Hematopoietic multipotent progenitor cell treated with erythropoietin and hydrocortisone succinate and interleukin-3 and kit ligand, for 15 days (in vitro differentiated cells): ENCODE results near the gene INPP5J.
"Not testable (repeated sequence)": the region's sequence is repeated elsewhere in the genome, so short reads cannot be mapped to it uniquely, and the experiment has no call there.

ENCODE experiments used
- DNase-seq: peaks from one replicate; pipeline ENCODE4 v3.0.0-alpha.2; 2015; ENCODE audit warnings: low spot score

Gene INPP5J

GRCh38 chr22:31088233-31088986 is 34.4 kb upstream of the INPP5J start:
- no peak for DNase-seq

DNA sequence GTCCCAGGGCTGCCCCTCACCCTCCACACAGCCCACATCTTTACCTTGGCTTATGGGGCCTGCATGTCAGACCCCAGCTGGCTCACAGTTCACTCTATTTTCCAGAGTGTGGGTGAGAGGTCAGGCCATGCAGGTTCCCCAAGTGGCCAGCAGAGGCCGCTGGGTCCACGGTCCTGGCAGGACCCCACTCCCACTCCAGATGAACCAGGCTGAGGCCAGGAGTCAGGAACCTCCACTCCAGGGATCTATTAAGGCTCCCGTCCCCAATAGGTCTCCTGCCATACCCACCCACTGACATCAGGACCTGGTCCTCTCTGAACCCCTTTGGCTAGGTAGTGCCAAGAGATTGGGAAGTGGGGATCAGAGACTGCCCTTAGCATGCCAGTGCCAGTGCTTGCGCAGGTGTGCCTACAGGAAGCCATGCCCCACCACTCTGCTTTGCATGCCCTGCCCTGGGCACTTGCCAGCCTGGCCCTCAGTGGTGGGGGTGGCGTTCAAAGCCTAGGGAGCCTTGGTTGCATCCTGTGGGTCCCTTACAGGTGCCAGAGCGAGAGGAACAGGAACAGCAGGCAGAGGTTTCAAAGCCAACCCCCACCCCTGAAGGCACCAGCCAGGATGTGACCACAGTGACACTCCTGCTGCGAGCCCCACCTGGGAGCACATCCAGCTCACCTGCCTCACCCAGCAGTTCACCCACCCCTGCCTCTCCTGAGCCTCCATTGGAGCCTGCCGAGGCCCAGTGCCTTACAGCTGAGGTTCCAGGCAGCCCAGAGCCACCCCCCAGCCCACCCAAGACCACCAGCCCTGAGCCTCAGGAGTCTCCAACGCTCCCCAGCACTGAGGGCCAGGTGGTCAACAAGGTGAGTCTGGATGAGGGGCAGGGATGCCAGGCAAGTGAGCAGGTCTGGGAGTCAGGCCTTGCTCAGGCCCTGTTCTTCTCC is 33.3 kb upstream of the INPP5J start:
- DNase-seq, result peak; percentile 41

- no peak for DNase-seq
These were observed 32.3 kb upstream of the INPP5J start for GRCh38 chr22:31090217-31091085.

DNA sequence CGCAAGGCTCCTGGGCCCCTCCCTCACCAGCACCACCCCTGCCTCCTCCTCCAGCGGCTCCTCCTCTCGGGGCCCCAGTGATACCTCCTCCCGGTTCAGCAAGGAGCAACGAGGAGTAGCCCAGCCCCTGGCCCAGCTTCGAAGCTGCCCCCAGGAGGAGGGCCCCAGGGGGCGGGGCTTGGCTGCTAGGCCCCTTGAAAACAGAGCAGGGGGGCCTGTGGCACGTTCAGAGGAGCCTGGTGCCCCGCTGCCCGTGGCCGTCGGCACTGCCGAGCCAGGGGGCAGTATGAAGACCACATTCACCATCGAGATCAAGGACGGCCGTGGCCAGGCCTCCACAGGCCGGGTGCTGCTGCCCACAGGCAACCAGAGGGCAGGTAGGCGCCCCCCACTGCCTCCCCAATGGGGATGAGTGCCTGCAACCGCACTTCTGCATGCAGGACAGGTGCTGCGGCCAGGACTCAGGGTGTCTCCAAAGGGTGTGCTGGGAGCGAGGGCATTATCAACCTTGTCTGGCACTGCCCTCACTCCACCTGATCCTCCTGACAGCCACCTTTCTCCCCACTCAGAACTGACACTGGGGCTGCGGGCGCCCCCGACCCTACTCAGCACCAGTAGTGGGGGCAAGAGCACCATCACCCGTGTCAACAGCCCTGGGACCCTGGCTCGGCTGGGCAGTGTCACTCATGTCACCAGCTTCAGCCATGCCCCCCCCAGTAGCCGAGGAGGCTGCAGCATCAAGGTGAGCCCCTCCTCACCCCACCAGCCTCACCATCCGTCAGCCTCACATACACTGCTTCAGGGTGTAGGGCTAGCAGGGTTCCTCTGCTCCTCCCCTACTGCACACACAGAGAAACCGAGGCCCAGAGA is 31.4 kb upstream of the INPP5J start:
- no peak for DNase-seq

GRCh38 chr22:31092161-31092560 is 30.6 kb upstream of the INPP5J start:
- no peak for DNase-seq

DNA sequence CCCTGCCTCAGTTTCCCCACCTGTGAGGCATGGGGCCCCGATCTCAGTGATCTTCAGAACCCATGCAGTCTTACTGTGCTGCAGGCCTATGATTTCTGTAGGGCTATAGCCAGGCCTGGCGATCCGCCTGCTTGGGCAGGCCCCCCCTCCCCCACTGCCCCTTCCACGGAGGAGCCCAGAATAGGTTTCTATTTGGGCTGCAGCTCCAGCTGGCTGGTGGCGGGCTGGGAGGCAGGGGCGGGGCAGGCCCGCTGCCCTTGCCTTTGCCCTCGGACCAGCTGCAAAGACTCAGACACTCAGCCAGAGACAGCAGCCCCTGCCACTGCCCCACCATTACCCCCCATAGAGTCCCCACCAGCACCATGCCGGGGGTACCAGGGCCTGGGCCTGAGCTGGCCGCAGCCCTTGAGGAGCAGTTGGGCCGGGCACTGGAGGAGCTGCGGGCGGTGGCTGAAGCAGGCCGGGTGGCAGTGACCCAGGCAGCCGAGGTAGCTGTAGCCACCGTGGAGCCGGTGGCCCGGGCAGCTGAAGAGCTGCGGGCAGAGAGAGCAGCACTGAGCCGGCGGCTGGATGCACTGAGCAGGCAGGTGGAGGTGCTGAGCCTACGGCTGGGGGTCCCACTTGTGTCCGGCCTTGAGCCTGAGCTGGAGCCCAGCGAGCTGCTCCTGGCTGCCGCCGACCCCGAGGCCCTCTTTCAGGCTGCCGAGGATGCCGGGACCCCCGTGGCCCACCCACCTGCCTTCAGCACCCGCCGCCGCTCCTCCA is 29.5 kb upstream of the INPP5J start:
- DNase-seq, result no peak

DNA sequence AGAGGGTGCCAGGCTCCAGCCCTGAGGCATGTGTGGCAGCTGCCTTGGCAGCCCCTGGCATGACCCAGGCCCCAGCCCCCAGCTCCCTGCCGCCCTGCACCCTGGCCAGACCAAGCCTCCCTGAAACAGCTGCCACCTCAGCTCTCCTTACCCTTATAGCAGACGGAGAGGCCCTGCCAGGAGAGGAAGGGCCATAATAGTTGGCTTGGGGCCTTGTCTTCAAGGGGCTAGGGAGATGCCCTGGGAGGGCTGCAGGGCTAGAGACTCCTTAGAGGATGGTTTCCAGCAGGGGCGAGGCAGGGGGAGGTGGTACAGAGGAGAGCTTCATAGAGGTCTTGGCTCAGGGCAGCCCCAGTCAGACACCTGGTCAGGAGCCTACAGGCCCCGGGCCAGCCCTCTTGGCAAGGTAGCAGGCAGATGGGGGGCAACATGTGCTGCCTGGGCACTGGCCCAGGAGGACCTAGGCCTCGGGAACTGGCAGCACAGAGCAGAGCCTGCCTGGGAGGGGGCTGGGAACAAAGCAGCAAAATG is 28.7 kb upstream of the INPP5J start:
- DNase-seq, result no peak

DNA sequence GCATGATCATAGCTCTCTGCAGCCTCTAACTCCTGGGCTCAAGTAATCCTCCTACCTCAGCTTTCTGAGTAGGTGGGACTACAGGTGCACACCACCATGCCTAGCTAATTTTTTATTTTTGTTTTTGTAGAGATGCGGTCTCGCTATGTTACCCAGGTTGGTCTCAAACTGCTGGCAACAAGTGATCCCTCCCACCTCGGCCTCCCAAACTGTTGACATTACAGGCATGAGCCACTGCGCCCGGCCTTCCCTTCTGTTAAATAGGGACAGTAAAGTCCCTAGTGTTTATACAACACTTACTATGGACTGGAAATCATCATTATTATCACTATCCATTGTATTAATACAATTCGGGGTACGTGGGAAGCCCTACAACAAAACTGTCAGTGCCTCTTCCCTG is 28.0 kb upstream of the INPP5J start:
- no peak for DNase-seq

DNA sequence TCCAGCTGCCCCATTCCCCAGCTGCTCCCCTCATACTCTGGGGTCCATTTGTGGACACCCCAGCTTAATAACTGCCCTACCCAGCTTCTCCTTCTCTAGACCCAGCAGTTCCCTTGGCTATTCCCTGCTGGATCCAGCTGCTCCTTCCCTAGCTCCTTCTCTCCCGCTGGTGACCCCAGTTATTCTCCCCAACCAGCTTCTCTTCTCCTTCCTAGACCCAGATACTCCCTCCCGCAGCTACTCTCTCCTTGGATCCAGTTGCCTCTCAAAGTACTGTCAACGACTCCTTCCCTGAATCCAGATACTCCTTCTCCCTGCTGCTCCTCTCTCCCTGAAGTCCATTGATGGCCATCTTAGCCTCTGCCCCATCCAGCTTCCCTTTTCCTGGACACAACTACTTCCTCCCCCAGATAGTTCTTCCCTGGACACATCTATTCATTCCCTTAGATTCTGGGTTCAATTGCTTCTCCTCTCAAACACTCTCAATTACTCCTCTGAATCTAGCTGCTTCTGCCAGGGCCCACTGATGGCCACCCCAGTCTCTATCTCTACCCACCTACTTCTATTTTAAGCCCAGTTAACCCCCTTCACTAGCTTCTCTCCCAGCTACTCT is 27.0 kb upstream of the INPP5J start:
- DNase-seq, result no peak

DNA sequence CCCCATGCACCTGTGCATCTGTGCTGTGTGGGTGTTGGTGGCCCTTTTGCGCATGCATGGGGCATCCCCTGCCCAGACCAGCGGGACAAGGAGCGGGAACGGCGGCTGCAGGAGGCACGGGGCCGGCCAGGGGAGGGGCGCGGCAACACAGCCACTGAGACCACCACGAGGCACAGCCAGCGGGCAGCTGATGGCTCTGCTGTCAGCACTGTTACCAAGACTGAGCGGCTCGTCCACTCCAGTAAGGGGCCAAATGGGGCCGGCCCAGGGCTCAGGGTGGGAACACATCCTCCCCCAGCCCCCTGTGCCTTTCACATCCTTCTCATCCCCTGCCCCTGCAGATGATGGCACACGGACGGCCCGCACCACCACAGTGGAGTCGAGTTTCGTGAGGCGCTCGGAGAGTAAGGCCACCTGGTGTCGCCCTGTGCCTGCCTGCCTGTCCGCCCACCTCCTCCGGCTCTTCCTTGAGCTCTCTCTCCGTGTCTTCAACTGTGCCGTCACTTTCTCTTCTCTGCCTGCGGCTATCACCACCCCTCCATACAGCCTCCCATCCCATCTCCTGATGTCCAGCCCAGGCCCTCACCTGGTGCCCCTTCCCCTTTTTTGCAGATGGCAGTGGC is 26.0 kb upstream of the INPP5J start:
- DNase-seq, result no peak

DNA sequence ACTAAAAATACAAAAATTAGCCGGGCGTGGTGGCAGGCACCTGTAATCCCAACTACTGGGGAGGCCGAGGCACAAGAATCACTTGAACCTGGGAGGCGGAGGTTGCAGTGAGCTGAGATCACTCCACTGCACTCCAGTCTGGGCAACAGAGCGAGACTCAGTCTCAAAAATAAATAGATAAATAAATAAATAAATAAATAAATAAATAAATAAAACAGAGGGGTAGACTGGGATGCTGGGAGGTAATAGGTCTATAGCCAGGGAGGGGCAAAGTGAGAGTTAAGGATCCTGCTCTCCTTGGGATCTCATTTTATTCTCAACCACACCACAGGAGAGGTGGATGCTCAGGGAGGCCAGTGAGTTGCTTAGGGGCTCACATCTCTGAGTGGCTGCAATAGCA is 25.2 kb upstream of the INPP5J start:
- DNase-seq, result not testable (repeated sequence)

GRCh38 chr22:31097941-31098631 is 24.7 kb upstream of the INPP5J start:
- DNase-seq, result no peak

DNA sequence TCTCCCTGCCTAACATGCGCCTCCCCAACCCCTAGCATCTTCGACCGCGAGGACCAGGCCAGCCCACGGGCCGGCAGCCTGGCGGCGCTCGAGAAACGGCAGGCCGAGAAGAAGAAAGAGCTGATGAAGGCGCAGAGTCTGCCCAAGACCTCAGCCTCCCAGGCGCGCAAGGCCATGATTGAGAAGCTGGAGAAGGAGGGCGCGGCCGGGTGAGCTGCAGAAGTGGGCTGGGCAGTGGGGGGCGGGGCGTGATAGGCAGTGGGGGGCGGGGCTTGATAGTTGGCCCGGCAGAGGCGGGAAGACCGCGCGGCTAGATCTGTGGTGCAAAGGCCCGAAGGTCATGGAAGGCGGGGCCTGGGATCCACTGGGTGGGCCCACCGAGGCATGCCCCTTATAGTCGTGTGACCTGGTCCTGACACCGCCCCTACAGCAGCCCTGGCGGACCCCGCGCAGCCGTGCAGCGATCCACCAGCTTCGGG is 24.1 kb upstream of the INPP5J start:
- DNase-seq, result no peak

DNA sequence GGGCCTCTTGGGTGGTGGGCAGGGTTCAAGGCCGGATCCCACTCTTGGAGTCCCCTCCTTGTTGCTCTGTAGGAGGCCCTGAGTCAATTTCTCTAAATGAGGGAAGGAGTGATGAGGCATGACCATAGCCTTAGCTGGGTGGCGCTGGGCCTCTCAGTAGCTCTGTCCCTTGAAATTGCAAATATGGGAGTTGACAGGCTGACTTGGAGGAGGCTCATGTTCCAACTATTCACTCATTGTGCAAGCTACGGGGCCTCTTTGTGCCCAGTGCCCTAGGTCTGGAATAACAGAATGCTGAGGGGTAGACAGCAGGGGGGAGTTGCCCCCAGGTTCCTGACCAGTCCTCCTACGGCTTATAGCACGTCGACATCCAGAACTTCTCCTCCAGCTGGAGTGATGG is 23.4 kb upstream of the INPP5J start:
- DNase-seq, result no peak

DNA sequence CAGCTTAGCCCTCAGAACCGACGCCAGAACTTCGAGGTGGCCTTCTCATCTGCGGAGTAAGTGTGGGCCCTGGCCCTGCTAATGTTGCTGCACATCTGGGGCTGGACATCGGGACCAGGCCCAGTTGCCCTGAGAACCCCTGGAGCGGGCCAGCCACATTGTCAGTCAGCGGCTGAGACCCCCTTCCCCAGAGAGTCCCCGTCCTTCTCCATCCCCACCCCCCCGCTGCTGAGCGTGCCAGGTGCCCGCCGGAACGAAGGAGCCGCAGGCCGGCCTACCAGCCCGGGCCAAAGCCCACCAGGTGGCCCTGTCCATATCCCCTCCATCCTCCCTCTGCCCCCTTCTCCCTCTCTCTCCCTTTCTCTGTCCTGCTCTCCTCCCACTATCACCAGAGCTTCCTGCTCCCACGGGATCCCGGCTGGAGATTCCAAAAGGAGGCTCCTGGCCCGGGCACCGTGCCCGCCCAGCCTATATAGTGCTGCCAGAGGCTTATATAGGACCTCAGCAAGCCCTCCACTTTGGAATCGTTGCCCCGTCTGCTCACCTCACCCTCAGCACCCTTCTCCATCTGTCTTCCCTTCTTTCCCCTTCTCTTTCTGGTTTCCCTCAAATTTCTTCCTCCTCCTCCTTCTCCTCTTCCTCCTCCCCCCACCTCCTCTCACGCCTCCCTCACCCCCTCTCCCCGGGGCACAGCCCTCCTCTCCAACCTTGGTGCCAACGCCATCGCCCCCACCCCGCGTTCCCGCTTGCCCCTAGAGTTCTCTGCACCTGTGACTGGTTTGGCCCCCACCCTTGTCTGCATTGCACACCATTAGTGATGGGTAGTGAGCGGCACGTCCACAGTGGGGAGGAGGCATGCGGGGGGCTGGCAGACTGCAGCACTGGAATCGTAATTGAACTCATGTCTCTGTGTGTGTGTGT is 22.7 kb upstream of the INPP5J start:
- DNase-seq, result no peak

DNA sequence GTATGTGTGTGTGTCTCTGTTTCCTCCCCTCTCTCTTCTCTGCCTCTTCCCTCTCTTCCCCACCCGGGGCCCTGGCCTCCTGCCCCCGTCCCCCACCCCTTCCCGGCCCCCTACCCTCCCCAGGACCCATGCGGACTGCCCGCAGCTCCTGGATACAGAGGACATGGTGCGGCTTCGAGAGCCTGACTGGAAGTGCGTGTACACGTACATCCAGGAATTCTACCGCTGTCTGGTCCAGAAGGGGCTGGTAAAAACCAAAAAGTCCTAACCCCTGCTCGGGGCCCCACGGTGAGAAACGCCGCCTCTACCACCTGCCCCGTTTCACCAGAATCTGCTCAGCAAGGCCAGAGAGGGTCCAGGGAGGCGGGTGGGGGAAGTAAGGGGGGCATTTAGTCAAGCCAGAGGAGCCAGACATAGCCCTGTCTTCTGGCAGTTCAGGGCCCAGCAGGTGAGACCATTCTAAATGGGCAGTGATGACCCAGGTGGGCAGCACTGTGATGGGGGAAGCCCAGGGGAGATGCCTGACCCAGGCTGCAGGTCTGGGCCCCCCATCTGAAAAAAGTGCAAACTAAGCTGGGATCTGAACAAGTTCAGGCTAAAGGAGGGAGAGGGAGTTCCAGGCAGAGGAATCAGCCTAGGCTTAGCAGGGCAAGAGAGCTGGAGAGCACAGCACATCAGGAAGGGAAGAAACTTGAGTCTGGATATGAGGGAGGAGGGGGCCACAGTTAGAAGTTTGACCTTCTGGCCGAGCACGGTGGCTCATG is 21.8 kb upstream of the INPP5J start:
- no peak for DNase-seq
